Jurkat, Clone E6-1 (cell line): ENCODE data around the gene CSAD.
"Not testable (repeated sequence)": the region's sequence is repeated elsewhere in the genome, so short reads cannot be mapped to it uniquely, and the experiment has no call there.

Experiments
- DNase-seq: peaks from one replicate; pipeline ENCODE4 v3.0.0-alpha.2; 2011; ENCODE audit warnings: low read depth, low spot score
- H3K4me3 ChIP-seq: 2 replicates; pipeline ENCODE4 v1.5.1; 2011; ENCODE audit warnings: mild to moderate bottlenecking, low read length, control low read depth, moderate library complexity

CSAD gene

GRCh38 chr12:53187145-53187899, 6.6 kb upstream of the CSAD start:
- no peak for DNase-seq
- no peak overlapping the region for H3K4me3 ChIP-seq

- H3K4me3 ChIP-seq, result no peak overlapping the region
- DNase-seq, result no peak
These were observed 6.0 kb upstream of the CSAD start for GRCh38 chr12:53186745-53187144.

- DNase-seq, result no peak
- H3K4me3 ChIP-seq, result no peak overlapping the region
These were observed 4.9 kb upstream of the CSAD start for GRCh38 chr12:53185582-53186153.

- H3K4me3 ChIP-seq, result no peak overlapping the region
- DNase-seq, result no peak
These were observed 4.1 kb upstream of the CSAD start for GRCh38 chr12:53184828-53185227.

- no peak overlapping the region for H3K4me3 ChIP-seq
- DNase-seq, result no peak
These were observed 2.2 kb upstream of the CSAD start for GRCh38 chr12:53182903-53183302.

- no peak for DNase-seq
- peak overlapping the region; percentile 86 for H3K4me3 ChIP-seq
These were observed 1.2 kb upstream of the CSAD start for GRCh38 chr12:53181935-53182334.

- peak overlapping the region; percentile 86 for H3K4me3 ChIP-seq
- DNase-seq, result no peak
These were observed 363 bp upstream of the CSAD start for GRCh38 chr12:53180931-53181645.

GRCh38 chr12:53179687-53180219, 972 bp downstream of the CSAD start:
- H3K4me3 ChIP-seq, result peak overlapping the region; percentile 86
- DNase-seq, result no peak

- not testable (repeated sequence) for DNase-seq, H3K4me3 ChIP-seq
These were observed 1.9 kb downstream of the CSAD start for GRCh38 chr12:53178803-53179202.

- DNase-seq, H3K4me3 ChIP-seq: not testable (repeated sequence)
These were observed 3.3 kb downstream of the CSAD start for GRCh38 chr12:53177447-53177846.

DNA sequence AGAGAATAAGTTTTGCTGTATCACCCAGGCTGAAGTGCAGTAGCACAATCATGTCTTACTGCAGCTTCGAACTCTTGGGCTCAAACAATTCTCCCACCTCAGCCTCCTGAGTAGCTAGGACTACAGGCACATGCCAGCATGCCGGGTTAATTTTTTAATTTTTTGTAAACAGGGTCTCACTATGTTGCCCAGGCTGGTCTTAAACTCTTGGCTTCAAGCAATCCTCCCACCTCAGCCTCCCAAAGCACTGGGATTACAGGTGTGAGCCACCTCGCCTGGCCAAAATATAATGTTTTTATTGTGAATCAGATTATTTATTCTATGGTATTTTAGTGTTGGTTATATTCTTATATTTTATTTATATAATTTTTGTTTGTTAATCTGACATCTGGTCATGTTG, 4.0 kb downstream of the CSAD start:
- H3K4me3 ChIP-seq, result no peak overlapping the region
- no peak for DNase-seq

- no peak for DNase-seq
- H3K4me3 ChIP-seq, result no peak overlapping the region
These were observed 5.7 kb downstream of the CSAD start for GRCh38 chr12:53174881-53175491.

DNA sequence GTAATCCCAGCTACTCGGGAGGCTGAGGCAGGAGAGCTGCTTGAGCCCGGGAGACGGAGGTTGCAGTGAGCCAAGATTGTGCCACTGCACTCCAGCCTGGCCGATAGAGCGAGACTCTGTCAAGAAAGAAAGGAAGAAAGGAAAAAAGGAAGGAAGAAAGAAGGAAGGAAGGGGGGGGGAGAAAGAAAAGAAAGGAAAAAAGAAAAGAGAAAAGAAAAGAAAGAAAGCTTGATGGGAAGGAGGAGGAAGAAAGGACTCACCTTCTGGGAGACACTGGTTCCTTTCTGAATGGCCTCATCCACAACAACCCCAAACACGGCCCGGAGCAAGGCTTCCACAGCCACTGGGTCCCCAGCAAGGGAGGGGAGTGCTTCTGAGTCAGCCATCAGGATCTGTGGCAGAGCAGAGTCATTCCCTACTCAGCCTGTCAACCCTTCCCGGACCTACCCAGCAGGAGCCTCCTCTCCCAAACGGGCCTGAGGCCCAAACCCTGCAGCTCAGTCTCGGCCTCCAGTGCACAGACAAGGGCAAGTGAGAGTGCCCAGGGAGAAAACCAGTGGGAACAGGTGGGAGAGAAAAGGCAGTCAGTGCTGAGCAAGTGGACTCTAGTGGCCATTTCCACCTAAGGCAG, 7.5 kb downstream of the CSAD start:
- DNase-seq, result no peak
- H3K4me3 ChIP-seq, result no peak overlapping the region

DNA sequence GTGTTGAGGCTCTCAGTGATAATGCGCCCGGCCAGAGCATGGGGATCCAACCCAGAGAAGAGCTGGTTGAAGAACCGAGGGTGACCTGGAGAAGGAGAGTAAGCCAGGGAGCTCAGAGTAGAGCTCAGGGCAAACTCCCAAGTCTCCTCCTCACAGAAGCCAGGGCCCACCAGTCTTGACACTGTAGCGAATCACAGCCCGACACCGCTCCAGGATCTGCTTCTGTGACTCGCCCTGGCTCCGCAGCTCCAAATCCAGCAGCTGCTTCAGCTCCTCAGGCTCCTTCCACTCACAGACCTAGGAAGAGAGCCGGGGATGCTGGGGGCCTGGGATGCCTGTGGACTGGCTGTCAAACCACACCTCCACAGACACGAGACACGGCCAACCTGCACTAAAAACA, 8.4 kb downstream of the CSAD start:
- DNase-seq, result no peak
- H3K4me3 ChIP-seq, result no peak overlapping the region

GRCh38 chr12:53171725-53172329, 8.9 kb downstream of the CSAD start:
- no peak for DNase-seq
- H3K4me3 ChIP-seq, result no peak overlapping the region

DNA sequence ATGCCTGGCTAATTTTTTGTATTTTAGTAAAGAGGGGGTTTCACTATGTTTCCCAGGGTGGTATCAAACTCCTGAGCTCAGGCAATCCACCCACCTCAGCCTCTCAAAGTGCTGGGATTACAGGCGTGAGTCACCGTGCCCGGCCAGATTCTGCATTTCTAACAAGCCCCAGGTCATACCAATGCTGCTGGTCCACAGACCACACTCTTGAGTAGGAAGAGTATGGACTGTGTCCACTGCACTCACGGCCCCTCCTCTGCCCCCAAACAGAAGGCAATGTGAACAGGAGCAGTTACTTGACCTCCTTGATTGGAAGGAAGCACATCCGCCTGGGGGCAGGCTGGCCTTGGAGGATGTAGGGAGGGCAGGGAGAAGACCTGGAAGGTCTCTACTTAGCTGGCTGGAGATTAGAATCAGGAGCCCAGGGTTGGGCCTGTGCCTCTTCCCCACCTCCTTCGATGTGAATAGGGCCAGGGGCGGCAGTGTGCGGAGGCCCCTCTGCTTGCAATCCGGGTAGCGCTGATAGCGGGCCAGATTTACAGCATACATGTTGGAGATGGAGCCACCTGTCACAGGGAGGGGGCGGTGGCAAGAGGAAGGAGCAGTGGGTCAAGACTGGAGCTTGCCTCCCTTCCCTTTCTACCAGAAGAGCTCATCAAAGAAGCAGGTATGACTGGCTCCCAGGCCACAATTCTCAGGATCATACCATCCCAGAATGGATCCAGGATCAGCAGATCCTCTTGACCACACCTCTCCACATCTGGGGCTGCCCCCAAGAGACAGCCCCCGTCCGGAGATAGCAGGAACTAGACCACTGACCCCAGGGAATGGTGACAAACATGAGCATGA, 9.6 kb downstream of the CSAD start:
- H3K4me3 ChIP-seq, result no peak overlapping the region
- DNase-seq, result no peak

DNA sequence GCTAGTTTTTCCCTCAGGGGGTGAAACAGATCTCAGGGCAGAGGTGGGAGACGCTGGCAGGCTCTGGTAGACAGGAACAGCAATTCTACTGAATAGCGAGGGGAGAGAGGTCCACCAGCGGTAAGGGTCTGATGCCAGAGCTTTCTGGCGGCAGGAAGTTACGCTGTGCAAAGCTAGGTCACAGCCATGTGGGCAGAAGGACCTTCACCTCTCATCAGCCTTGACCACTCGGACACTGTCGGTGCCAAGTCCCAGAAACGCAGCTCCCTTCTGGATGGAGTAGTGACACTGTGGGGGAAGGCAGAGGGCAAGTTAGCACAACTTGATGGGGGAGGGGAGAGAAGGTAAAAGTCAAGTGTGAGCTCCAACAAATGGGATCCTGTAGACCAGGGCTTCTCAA, 10.5 kb downstream of the CSAD start:
- no peak overlapping the region for H3K4me3 ChIP-seq
- no peak for DNase-seq

DNA sequence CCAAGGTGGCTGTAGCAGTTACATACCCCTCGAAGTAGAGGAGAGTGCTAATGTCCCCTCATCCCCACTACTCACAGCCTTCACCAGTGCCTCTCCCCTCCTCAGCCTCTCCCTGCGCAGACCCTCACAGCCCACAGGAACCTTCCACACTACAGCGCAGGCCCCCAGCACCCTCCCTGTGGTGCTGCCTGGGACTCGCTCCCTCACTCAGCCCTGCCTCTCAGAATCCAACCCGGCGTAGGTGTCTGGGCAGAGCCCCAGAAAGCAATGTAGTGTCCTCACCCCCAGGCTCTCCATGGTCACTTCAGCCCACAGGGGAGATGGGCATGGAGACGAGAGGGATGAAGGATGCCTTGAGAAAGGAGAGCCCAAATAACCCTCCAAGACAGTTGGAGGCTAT, 11.1 kb downstream of the CSAD start:
- H3K4me3 ChIP-seq, result no peak overlapping the region
- DNase-seq, result no peak
